DND-41 (cell line): ENCODE data around the gene METTL24.

Source experiments
- EZH2 ChIP-seq: IDR thresholded peaks from 3 replicates; pipeline ENCODE4 v1.6.1; 2012; ENCODE audit warnings: borderline replicate concordance, low read depth, mild to moderate bottlenecking, moderate library complexity, low read length, inconsistent platforms; ENCODE audit not compliant: severe bottlenecking
- TF ChIP-seq, protein P1 (sequence below): IDR thresholded peaks from 2 replicates; pipeline ENCODE4 v1.5.1; 2012; ENCODE audit warnings: borderline replicate concordance, low read length, moderate library complexity, mild to moderate bottlenecking; ENCODE audit not compliant: poor library complexity, severe bottlenecking; ENCODE audit errors: extremely low read depth

DNA sequence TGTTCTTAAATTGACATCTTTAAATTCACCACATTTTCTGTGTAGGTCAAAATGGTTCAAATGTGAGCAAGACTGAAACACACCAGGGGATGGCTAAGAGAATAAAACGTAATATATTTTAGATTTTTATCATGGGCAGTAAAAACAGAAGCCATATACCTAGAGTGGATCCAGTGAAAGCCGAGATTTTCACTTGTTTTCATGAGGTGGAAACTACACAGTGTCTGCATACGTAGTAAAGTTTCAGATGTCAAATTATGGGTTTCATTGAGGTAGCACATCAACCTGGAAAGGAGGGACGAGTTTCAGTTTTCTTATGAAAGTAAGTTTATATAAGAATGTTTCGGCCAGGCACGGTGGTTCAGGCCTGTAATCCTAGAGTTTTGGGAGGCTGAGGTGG is 25.9 kb downstream of the METTL24 start:
- TF ChIP-seq, protein P1, sequence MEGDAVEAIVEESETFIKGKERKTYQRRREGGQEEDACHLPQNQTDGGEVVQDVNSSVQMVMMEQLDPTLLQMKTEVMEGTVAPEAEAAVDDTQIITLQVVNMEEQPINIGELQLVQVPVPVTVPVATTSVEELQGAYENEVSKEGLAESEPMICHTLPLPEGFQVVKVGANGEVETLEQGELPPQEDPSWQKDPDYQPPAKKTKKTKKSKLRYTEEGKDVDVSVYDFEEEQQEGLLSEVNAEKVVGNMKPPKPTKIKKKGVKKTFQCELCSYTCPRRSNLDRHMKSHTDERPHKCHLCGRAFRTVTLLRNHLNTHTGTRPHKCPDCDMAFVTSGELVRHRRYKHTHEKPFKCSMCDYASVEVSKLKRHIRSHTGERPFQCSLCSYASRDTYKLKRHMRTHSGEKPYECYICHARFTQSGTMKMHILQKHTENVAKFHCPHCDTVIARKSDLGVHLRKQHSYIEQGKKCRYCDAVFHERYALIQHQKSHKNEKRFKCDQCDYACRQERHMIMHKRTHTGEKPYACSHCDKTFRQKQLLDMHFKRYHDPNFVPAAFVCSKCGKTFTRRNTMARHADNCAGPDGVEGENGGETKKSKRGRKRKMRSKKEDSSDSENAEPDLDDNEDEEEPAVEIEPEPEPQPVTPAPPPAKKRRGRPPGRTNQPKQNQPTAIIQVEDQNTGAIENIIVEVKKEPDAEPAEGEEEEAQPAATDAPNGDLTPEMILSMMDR, result no peak
- no peak for TF ChIP-seq EZH2
